Memory B cell (primary cell): ENCODE data around the gene ZNF107.

Experiments used
- ATAC-seq: fragments of 150-1000 bp; cut with Tn5 transposase; 2 replicates; pipeline ENCODE4 v1.10.0; 2021; ENCODE audit warnings: low read depth, mild to moderate bottlenecking, moderate library complexity
- DNase-seq, 2 donors: peaks; one replicate each; pipeline ENCODE4 v3.0.0; 2022; ENCODE audit warnings: low spot score in 2 of 2
- H3K27ac Mint-ChIP-seq: one replicate; pipeline ENCODE4 v1.8.0; 2022; ENCODE audit warnings: mild to moderate bottlenecking, moderate library complexity, mixed read lengths
- H3K27me3 Mint-ChIP-seq: one replicate; pipeline ENCODE4 v1.8.0; 2022; ENCODE audit warnings: mixed read lengths
- H3K36me3 Mint-ChIP-seq: one replicate; pipeline ENCODE4 v1.8.0; 2022; ENCODE audit warnings: mild to moderate bottlenecking, mixed read lengths
- H3K4me1 Mint-ChIP-seq: one replicate; pipeline ENCODE4 v1.8.0; 2022; ENCODE audit warnings: mixed read lengths
- H3K4me3 Mint-ChIP-seq: one replicate; pipeline ENCODE4 v1.8.0; 2022; ENCODE audit warnings: mild to moderate bottlenecking, moderate library complexity, mixed read lengths
- H3K9me3 Mint-ChIP-seq: one replicate; pipeline ENCODE4 v1.8.0; 2022; ENCODE audit warnings: mixed read lengths

ZNF107 gene

GRCh38 chr7:64636386-64636785 lies 29.5 kb upstream of the ZNF107 start:
- no peak overlapping the region for H3K4me3 Mint-ChIP-seq
- no peak for DNase-seq
- H3K4me1 Mint-ChIP-seq, result no peaks in the 10 kb centered on the region
- ATAC-seq, result no peak
- H3K9me3 Mint-ChIP-seq, result no peaks in the 10 kb centered on the region
- H3K27me3 Mint-ChIP-seq, result no peaks in the 10 kb centered on the region
- no peak overlapping the region for H3K27ac Mint-ChIP-seq
- H3K36me3 Mint-ChIP-seq, result no peaks in the 10 kb centered on the region

GRCh38 chr7:64637521-64638445 lies 28.1 kb upstream of the ZNF107 start:
- DNase-seq (no peak), ATAC-seq (no peak)
- no peaks in the 10 kb centered on the region for H3K36me3 Mint-ChIP-seq
- H3K27ac Mint-ChIP-seq, result peak overlapping the region; percentile 38
- H3K27me3 Mint-ChIP-seq, result no peaks in the 10 kb centered on the region
- no peak overlapping the region for H3K4me3 Mint-ChIP-seq
- no peaks in the 10 kb centered on the region for H3K9me3 Mint-ChIP-seq
- no peaks in the 10 kb centered on the region for H3K4me1 Mint-ChIP-seq

- no peaks in the 10 kb centered on the region for H3K27me3 Mint-ChIP-seq
- DNase-seq (no peak), ATAC-seq (no peak)
- no peaks in the 10 kb centered on the region for H3K9me3 Mint-ChIP-seq
- no peaks in the 10 kb centered on the region for H3K4me1 Mint-ChIP-seq
- H3K4me3 Mint-ChIP-seq, result no peak overlapping the region
- no peak overlapping the region for H3K27ac Mint-ChIP-seq
- no peaks in the 10 kb centered on the region for H3K36me3 Mint-ChIP-seq
Measured at GRCh38 chr7:64638822-64639221, 27.1 kb upstream of the ZNF107 start.

- no peak overlapping the region for H3K27ac Mint-ChIP-seq
- DNase-seq (no peak), ATAC-seq (peak; percentile 58)
- H3K9me3 Mint-ChIP-seq, result no peaks in the 10 kb centered on the region
- no peaks in the 10 kb centered on the region for H3K27me3 Mint-ChIP-seq
- no peak overlapping the region for H3K4me3 Mint-ChIP-seq
- H3K4me1 Mint-ChIP-seq, result no peaks in the 10 kb centered on the region
- H3K36me3 Mint-ChIP-seq, result no peaks in the 10 kb centered on the region
Measured at GRCh38 chr7:64639267-64640001, 26.5 kb upstream of the ZNF107 start.

DNA sequence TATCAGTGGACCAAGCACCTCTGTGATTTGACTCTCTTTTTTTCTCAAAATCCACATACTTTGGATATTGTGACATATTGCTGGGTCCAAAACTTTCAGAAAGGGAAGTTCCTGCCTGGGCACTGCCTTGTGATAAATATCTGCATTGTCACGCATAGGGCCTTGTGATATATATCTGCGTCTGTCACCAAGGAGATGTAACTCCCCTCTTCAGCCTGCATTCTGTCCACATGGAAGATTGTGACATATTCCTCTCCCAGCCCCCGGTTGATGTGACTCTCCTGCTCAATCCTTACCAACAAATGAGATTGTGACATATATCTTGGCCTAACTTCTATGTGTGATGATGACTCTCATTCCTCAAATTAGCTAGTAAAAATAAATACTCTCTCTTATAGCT lies 25.4 kb upstream of the ZNF107 start:
- Mint-ChIP-seq H3K36me3 (no peaks in the 10 kb centered on the region), H3K9me3 (no peaks in the 10 kb centered on the region), H3K4me3 (no peak overlapping the region), H3K27me3 (no peaks in the 10 kb centered on the region), H3K4me1 (no peaks in the 10 kb centered on the region), H3K27ac (no peak overlapping the region)
- ATAC-seq, result no peak
- no peak for DNase-seq

DNA sequence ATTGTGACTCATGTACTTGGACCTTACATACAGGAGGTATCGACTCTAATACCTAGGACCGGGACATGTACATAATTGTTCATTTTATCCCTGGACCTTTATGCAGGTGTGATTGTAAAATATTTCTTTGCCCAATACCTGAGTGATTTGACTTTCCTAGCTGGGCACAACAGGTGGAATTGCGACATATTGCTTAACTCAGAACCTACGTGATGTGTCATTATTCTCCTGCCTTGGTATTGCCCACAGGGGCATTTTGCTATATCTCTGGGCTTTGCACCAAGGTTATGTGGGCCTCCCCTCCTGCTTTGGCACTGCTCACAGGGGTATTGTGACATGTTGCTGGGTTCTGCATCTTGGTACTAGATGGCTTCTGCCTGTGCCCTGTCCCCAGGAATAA lies 23.9 kb upstream of the ZNF107 start:
- H3K4me3 Mint-ChIP-seq, result no peak overlapping the region
- DNase-seq, result no peak
- no peaks in the 10 kb centered on the region for H3K4me1 Mint-ChIP-seq
- no peaks in the 10 kb centered on the region for H3K36me3 Mint-ChIP-seq
- no peak overlapping the region for H3K27ac Mint-ChIP-seq
- H3K27me3 Mint-ChIP-seq, result no peaks in the 10 kb centered on the region
- no peak for ATAC-seq
- H3K9me3 Mint-ChIP-seq, result no peaks in the 10 kb centered on the region

- no peak for DNase-seq
- Mint-ChIP-seq H3K9me3 (no peaks in the 10 kb centered on the region), H3K36me3 (no peaks in the 10 kb centered on the region), H3K4me3 (no peak overlapping the region), H3K27me3 (no peaks in the 10 kb centered on the region), H3K4me1 (no peaks in the 10 kb centered on the region), H3K27ac (no peak overlapping the region)
- no peak for ATAC-seq
Measured at GRCh38 chr7:64642875-64643274, 23.1 kb upstream of the ZNF107 start.

DNA sequence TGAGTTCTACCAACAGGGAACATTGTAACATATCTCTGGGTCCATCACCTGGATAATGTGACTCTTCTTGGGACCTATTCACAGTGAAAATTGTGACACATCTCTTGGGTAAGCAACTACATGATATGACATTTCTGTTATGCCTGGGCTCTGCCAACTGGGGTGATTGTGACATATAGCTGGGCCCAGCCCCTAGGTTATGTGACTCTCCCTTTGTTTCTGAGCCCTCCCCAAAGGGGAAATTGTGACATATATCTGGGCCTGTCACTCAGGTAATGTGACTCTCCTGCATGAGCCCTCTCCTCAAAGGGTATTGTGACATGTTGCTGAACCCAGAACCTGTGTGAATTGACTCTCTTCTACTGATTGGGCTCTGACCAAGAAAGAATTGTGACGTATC lies 22.4 kb upstream of the ZNF107 start:
- Mint-ChIP-seq H3K9me3 (no peaks in the 10 kb centered on the region), H3K4me1 (no peaks in the 10 kb centered on the region), H3K27me3 (no peaks in the 10 kb centered on the region), H3K4me3 (no peak overlapping the region), H3K27ac (no peak overlapping the region), H3K36me3 (no peaks in the 10 kb centered on the region)
- no peak for ATAC-seq
- no peak for DNase-seq

DNA sequence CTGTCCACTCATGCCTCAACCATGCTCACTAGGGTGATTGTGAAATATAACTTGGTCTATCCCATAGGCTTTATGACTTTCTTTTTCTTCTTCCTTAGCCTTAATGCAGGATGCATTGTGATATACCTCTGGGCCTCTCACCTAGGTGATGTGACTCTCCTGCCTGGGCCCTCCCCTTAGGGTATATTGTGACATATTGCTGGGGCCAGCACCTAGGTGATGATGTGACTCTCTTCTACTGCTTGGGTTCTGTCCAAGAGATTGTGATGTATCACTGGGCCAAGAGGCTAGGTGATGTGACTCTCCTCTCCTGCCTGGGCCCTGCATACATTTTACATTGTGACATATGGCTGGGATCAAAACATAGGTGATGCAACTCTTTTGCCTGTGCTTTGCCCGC lies 14.7 kb upstream of the ZNF107 start:
- Mint-ChIP-seq H3K9me3 (no peaks in the 10 kb centered on the region), H3K27ac (no peak overlapping the region), H3K36me3 (no peaks in the 10 kb centered on the region), H3K27me3 (no peaks in the 10 kb centered on the region), H3K4me3 (no peak overlapping the region), H3K4me1 (no peaks in the 10 kb centered on the region)
- ATAC-seq (no peak), DNase-seq (no peak)

GRCh38 chr7:64651632-64652165 lies 14.2 kb upstream of the ZNF107 start:
- H3K4me3 Mint-ChIP-seq, result no peak overlapping the region
- no peak for ATAC-seq
- H3K27me3 Mint-ChIP-seq, result no peaks in the 10 kb centered on the region
- H3K4me1 Mint-ChIP-seq, result no peaks in the 10 kb centered on the region
- H3K36me3 Mint-ChIP-seq, result no peaks in the 10 kb centered on the region
- no peaks in the 10 kb centered on the region for H3K9me3 Mint-ChIP-seq
- no peak overlapping the region for H3K27ac Mint-ChIP-seq
- no peak for DNase-seq

DNA sequence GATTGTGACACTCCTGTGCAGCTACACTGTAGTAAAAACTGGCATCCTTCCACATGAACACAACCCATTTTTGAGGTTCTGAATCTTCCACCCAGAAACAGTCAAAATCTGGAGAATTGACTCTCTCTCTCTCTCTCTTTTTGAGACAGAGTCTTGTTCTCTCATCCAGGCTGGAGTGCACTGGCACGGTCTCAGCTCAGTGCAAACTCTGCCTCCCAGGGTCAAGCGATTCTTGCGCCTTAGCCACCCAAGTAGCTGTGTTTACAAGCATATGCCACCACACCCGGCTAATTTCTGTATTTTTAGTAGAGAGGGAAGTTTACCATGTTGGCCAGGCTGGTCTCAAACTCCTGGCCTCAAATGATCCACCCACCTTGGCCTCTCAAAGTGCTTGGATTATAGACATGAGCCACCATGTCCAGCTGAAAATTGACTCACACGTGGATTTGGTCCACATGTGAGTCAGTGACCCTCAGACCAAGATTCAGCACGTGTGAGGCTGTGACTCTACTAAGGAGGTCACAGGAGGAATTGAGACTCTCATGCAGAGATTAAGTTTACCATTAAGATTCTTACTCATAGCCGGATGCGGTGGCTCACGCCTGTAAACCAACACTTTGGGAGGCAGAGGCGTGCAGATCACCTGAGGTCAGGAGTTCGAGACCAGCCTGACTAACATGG lies 12.1 kb upstream of the ZNF107 start:
- Mint-ChIP-seq H3K9me3 (no peaks in the 10 kb centered on the region), H3K36me3 (no peaks in the 10 kb centered on the region), H3K27ac (no peak overlapping the region), H3K4me3 (no peak overlapping the region), H3K4me1 (no peaks in the 10 kb centered on the region), H3K27me3 (no peaks in the 10 kb centered on the region)
- DNase-seq, result no peak
- no peak for ATAC-seq

DNA sequence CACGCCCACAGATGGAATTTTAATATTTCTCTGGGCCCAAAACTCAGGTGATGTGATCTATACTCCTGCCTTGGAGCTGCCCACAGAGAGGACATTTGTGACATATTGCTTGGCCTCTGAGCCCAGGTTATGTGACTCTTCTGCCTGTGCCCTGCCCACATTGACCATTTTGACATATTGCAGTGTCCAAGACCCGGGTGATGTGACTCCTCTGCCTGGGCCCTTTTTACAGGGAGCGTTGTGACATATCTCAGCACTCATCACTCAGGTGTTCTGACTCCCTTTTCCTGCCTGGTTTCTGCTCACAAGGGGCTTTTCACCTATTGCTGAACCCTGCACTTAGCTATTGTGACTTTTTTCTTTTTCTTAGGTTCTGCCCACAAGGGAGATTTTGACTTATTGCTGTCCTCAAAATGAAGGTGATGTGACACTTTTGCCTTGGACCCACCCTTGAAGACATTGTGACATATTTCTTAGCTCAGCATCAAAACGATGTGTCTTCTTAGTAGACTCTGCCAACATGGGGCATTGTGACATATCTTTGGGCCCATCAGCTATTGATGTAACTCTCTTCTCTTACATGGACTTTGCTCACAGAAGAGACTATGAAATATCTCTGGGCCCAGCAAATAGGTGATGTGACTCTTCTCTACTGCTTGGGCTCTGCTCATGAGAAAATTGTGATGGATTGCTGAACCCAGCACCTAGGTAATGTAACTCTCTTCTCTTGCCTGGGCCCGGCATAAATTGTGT lies 11.0 kb upstream of the ZNF107 start:
- Mint-ChIP-seq H3K36me3 (no peaks in the 10 kb centered on the region), H3K27me3 (no peaks in the 10 kb centered on the region), H3K9me3 (no peaks in the 10 kb centered on the region), H3K27ac (peak overlapping the region; percentile 8), H3K4me3 (no peak overlapping the region), H3K4me1 (no peaks in the 10 kb centered on the region)
- no peak for DNase-seq
- no peak for ATAC-seq

- ATAC-seq, result no peak
Measured at GRCh38 chr7:64655811-64656210, 10.1 kb upstream of the ZNF107 start.

More at GRCh38 chr7:64655811-64656210, 10.1 kb upstream of the ZNF107 start:
- no peaks in the 10 kb centered on the region for H3K9me3 Mint-ChIP-seq
- no peaks in the 10 kb centered on the region for H3K4me1 Mint-ChIP-seq
- H3K36me3 Mint-ChIP-seq, result no peaks in the 10 kb centered on the region
- DNase-seq, result no peak
- H3K27me3 Mint-ChIP-seq, result no peaks in the 10 kb centered on the region
- H3K4me3 Mint-ChIP-seq, result no peak overlapping the region
- no peak overlapping the region for H3K27ac Mint-ChIP-seq
